Large intestine (tissue), 3 donors: ENCODE data around the gene ZNF333. TPM values are rescaled to one million over a fixed set of nuclear protein-coding genes. Genes with fewer than 3 reads are reported as not detected.
"Not testable (repeated sequence)": the region's sequence is repeated elsewhere in the genome, so short reads cannot be mapped to it uniquely, and the experiment has no call there.

ENCODE experiments used
- DNase-seq, 2 donors: peaks; one replicate each; pipeline versions ENCODE4 v3.0.0 to v3.0.0-alpha.2; 2013
- H3K27ac ChIP-seq: one replicate; pipeline ENCODE4 v1.5.1; 2013; ENCODE audit warnings: low read length
- H3K27me3 ChIP-seq: 2 replicates; pipeline ENCODE4 v1.6.1; 2013; ENCODE audit warnings: low read length; ENCODE audit not compliant: control insufficient read depth, insufficient read depth
- H3K36me3 ChIP-seq: 2 replicates; pipeline ENCODE4 v1.6.1; 2013; ENCODE audit warnings: low read length; ENCODE audit not compliant: control insufficient read depth, insufficient read depth
- H3K4me1 ChIP-seq: one replicate; pipeline ENCODE4 v1.6.1; 2013; ENCODE audit warnings: low read length; ENCODE audit not compliant: control insufficient read depth, insufficient read depth
- H3K4me3 ChIP-seq: one replicate; pipeline ENCODE4 v1.5.1; 2013; ENCODE audit warnings: low read length
- H3K9me3 ChIP-seq: one replicate; pipeline ENCODE4 v1.6.1; 2013; ENCODE audit warnings: mild to moderate bottlenecking, low read depth, low read length, moderate library complexity; ENCODE audit not compliant: control insufficient read depth
- whole genome bisulfite sequencing: methylation state at CpG from one replicate; pipeline ENCODE4 v1.1.5; 2013; ENCODE audit warnings: low lambda C conversion rate; ENCODE audit not compliant: insufficient coverage; 5-methylcytosine and 5-hydroxymethylcytosine counted together
- polyA plus RNA-seq: library from polyadenylated mRNA; unstranded; fragments of 120-200 nt; gene quantifications from one replicate; pipeline ENCODE4 v1.2.1, GENCODE V29; 2013

Gene ZNF333
- polyA plus RNA-seq, 1 donor = 14.1 TPM

DNA sequence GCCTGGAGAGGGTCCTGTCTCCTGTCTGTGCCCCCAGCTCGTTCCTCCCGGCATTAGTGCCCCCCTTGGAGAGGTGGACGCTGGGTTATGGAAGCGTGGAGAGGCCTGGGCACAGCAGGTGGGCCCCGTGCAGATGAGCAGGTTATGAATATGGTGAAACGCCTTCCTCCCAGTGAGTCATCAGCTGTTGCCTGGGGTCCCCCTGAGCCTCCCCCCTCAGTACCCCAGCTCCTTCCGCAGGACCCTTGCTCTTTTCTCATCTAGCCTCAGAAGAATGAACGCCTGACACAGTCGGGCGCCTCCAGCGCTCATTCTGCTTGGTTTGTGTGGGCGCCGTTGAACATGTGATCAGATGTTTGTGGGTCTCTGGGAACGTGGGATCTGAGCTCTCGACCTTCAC, 76.0 kb downstream of the ZNF333 start:
- not testable (repeated sequence) for H3K4me3 ChIP-seq, H3K27ac ChIP-seq, H3K4me1 ChIP-seq, DNase-seq, H3K27me3 ChIP-seq, H3K36me3 ChIP-seq, H3K9me3 ChIP-seq
- no CpG with 5 or more reads among the region's 15 CpGs for WGBS

GRCh38 chr19:14767466-14767971, 77.7 kb downstream of the ZNF333 start:
- Histone ChIP-seq H3K27me3 (no peaks in the 10 kb centered on the region), H3K27ac (no peak overlapping the region), H3K9me3 (peaks cover 4% of the 10 kb centered on the region), H3K4me1 (no peaks in the 10 kb centered on the region), H3K36me3 (no peaks in the 10 kb centered on the region), H3K4me3 (no peak overlapping the region)
- DNase-seq = no peak
- WGBS = no CpG with 5 or more reads among the region's 2 CpGs

DNA sequence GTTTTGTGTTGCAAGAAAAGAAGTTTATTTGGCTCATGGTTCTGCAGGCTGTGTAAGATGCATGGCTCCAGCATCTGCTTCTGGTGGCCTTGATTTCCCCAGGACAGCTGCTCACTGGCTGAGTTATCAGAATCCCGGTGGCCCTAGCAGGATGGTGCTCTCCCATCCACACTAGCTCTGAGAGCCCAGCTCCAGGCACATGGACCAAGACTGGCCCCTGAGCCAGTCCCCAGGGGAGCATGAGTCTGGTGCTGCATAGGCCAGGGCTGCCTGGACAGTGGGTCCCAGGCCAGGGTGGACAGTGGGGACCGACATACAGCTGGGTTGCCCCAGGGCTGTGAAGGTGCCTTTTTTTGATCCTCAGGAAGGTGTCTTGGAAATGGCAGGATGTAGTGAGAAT, 78.2 kb downstream of the ZNF333 start:
- DNase-seq = no peak
- no peaks in the 10 kb centered on the region for H3K27me3 ChIP-seq
- H3K9me3 ChIP-seq = peaks cover 4% of the 10 kb centered on the region
- H3K27ac ChIP-seq = no peak overlapping the region
- H3K4me3 ChIP-seq = no peak overlapping the region
- H3K36me3 ChIP-seq = no peaks in the 10 kb centered on the region
- H3K4me1 ChIP-seq = no peaks in the 10 kb centered on the region
- WGBS = no CpG with 5 or more reads among the region's 2 CpGs

DNA sequence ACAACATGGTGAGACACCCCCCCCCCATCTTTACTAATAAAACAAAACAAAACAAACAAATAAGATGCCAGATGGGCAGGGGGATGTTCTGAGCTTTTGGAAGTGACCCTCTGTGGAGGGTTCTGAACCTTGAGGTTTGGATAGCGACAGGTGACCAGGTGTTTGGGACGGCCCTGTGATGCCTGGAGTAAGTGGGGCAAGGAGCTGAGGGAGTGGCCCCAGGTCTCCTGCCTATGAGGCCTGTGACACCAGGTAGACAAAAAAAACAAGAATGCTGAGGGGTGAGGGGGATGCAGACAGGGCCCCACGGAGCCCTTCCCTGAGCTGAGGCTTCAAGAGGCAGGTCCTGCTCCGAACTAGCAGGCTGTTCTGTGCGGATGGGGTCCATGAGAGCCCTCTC, 79.4 kb downstream of the ZNF333 start:
- DNase-seq = no peak
- Histone ChIP-seq H3K27ac (no peak overlapping the region), H3K27me3 (no peaks in the 10 kb centered on the region), H3K36me3 (no peaks in the 10 kb centered on the region), H3K4me3 (no peak overlapping the region), H3K4me1 (no peaks in the 10 kb centered on the region), H3K9me3 (no peaks in the 10 kb centered on the region)
- WGBS = no CpG with 5 or more reads among the region's 5 CpGs

DNA sequence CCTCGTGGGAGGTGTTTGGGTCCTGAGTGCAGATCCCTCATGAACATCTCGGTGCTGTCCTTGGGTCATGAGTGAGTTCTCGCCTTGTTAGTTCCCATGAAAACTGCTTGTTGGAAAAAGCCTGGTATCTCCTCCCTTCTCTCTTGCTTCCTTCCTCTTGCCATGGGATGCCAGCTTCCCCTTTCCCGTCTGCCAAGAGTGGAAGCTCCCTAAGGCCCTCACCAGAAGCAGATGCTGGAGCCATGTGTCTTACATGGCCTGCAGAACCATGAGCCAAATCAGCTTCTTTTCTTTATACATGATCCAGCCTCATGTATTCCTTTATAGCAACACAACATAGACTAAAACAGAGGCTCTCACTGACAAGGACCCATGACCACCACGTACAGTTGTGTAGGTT, 80.3 kb downstream of the ZNF333 start:
- Histone ChIP-seq H3K27ac (no peak overlapping the region), H3K27me3 (no peaks in the 10 kb centered on the region), H3K36me3 (no peaks in the 10 kb centered on the region), H3K4me1 (no peaks in the 10 kb centered on the region), H3K4me3 (no peak overlapping the region), H3K9me3 (no peaks in the 10 kb centered on the region)
- WGBS = no CpG with 5 or more reads among the region's 5 CpGs
- no peak for DNase-seq

DNA sequence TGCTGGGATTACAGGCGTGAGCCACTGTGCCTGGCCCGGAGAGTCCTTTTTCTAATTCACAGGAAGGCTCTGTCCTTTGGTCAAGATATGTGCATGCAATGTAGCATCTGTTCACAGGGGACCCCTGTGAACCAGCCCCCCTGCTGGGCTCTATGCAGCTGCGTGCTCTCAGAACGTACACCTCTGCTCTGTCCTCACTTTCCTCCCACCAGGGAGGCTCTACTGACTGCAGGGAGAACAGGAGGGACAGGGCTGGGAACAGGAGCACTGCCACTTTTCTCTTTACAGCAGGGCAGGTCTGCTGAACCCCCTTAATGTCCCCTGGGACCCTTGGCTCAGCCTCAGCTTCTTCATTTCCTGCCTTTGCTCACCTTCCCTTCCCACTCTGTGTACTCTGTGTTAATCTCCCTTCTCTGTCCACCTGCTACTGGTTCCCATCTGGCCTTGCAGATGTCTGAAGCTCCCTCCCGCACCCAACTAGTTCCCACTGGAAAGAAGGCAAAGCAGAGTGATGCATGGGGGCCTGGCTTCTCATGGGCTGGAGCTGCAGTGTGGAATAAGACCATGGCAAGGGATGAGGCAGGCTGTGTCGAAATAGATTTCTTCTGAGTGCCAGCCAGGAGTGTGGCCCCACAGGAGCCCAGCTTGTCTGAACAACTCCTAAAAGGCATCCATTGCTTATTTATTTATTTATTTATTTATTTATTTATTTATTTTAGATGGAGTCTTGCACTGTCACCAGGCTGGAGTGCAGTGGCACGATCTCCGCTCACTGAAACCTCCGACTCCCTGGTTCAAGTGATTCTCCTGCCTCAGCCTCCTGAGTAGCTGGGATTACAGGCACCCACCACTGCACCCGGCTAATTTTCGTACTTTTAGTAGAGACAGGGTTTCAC, 81.3 kb downstream of the ZNF333 start:
- WGBS = no CpG with 5 or more reads among the region's 11 CpGs
- no peak overlapping the region for H3K27ac ChIP-seq
- no peaks in the 10 kb centered on the region for H3K9me3 ChIP-seq
- no peak for DNase-seq
- H3K27me3 ChIP-seq = peaks cover 8% of the 10 kb centered on the region
- H3K36me3 ChIP-seq = no peaks in the 10 kb centered on the region
- H3K4me3 ChIP-seq = no peak overlapping the region
- no peaks in the 10 kb centered on the region for H3K4me1 ChIP-seq

GRCh38 chr19:14772467-14772866, 82.6 kb downstream of the ZNF333 start:
- WGBS = no CpG with 5 or more reads among the region's 8 CpGs

GRCh38 chr19:14772995-14773394, 83.1 kb downstream of the ZNF333 start:
- Histone ChIP-seq H3K4me1 (no peaks in the 10 kb centered on the region), H3K27me3 (peaks cover 17% of the 10 kb centered on the region), H3K36me3 (no peaks in the 10 kb centered on the region), H3K4me3 (no peak overlapping the region), H3K27ac (no peak overlapping the region), H3K9me3 (no peaks in the 10 kb centered on the region)
- DNase-seq = no peak
- WGBS = 100% methylated on average over 2 of the region's 7 CpGs

More at GRCh38 chr19:14772467-14772866, 82.6 kb downstream of the ZNF333 start:
- no peak for DNase-seq
- H3K4me1 ChIP-seq = no peaks in the 10 kb centered on the region
- no peak overlapping the region for H3K27ac ChIP-seq
- H3K9me3 ChIP-seq = no peaks in the 10 kb centered on the region
- H3K4me3 ChIP-seq = no peak overlapping the region
- peaks cover 17% of the 10 kb centered on the region for H3K27me3 ChIP-seq
- no peaks in the 10 kb centered on the region for H3K36me3 ChIP-seq

- not testable (repeated sequence) for DNase-seq, H3K9me3 ChIP-seq, H3K4me3 ChIP-seq, H3K27ac ChIP-seq, H3K4me1 ChIP-seq, H3K36me3 ChIP-seq
- H3K27me3 ChIP-seq = peaks cover 17% of the 10 kb centered on the region
- WGBS = no CpG with 5 or more reads among the region's 9 CpGs
Observed at GRCh38 chr19:14773722-14774121, 83.9 kb downstream of the ZNF333 start.

- H3K36me3 ChIP-seq = no peaks in the 10 kb centered on the region
- no peak overlapping the region for H3K4me3 ChIP-seq
- no peak for DNase-seq
- no CpG with 5 or more reads among the region's 10 CpGs for WGBS
- no peaks in the 10 kb centered on the region for H3K9me3 ChIP-seq
- no peaks in the 10 kb centered on the region for H3K4me1 ChIP-seq
- no peak overlapping the region for H3K27ac ChIP-seq
- H3K27me3 ChIP-seq = peaks cover 17% of the 10 kb centered on the region
Observed at GRCh38 chr19:14774373-14774772, 84.5 kb downstream of the ZNF333 start.

DNA sequence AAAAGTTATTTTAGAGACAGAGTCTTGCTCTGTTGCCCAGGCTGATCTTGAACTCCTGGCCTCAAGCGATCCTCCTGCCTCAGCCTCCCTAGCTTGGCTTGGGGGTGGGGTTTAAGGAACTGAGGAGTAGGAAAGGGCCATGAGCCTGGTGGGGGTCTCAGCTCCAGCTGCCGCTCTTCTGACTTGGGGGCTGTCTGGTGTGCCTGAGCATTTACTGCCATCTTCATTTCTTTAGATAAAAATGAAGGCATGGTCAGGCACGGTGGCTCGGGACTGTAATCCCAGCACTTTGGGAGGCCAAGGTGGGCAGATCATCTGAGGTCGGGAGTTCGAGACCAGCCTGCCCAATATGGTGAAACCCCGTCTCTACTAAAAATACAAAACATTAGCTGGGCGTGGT, 85.5 kb downstream of the ZNF333 start:
- not testable (repeated sequence) for H3K27ac ChIP-seq, H3K4me3 ChIP-seq, H3K36me3 ChIP-seq, H3K9me3 ChIP-seq, H3K4me1 ChIP-seq, DNase-seq
- no CpG with 5 or more reads among the region's 8 CpGs for WGBS
- peaks cover 17% of the 10 kb centered on the region for H3K27me3 ChIP-seq
